ENCODE results near the gene RPN1. TPM values are rescaled to one million over a fixed set of nuclear protein-coding genes. Genes with fewer than 3 reads are reported as not detected.

Gene RPN1
- total and polyA plus RNA-seq, 4 experiments from 2014 or later = 121 to 320 (median 188) TPM

- Mint-ChIP-seq H3K36me3 (peaks cover 0 to 2% of the 10 kb centered on the region in 2 donors), H3K27me3 (peaks cover 3 to 22% of the 10 kb centered on the region in 2 donors), H3K4me3 (no peak overlapping the region), H3K9me3 (peaks cover 0 to 4% (median 0%) of the 10 kb centered on the region in 8 donors), H3K27ac (no peak overlapping the region), H3K4me1 (peaks cover 1 to 5% (median 4%) of the 10 kb centered on the region in 4 donors)
- no peaks in the 10 kb centered on the region for H3K27me3 ChIP-seq (ENCODE audit: insufficient read depth, low read length)
- no peaks in the 10 kb centered on the region for H3K4me1 ChIP-seq (ENCODE audit: insufficient read depth, low read length)
- no peak for DNase-seq
- H3K36me3 ChIP-seq (ENCODE audit: insufficient read depth, low read length) = no peaks in the 10 kb centered on the region
- CTCF ChIA-PET (ENCODE audit: partially characterized antibody) = interaction anchor here (0.7 to 1.8 kb wide), 5 partner anchors 20 to 160 kb away, joined by 3 to 6 read pairs (median 4); no protein-coding TSS in a partner anchor
- intact Hi-C loops (cut with micrococcal nuclease) = no loop called here
- H3K27ac ChIP-seq (ENCODE audit: low read depth, low read length) = no peak overlapping the region
- POLR2A ChIA-PET (ENCODE audit: partially characterized antibody) = no interaction called here
- H3K4me3 ChIP-seq (ENCODE audit: low read length in 2 of 2) = no peak overlapping the region
- no peaks in the 10 kb centered on the region for H3K9me3 ChIP-seq (ENCODE audit: control insufficient read depth in 1 of 2, low read length in 2 of 2)
Observed at GRCh38 chr3:128585189-128585588, 65.4 kb downstream of the RPN1 start.

- H3K4me1 Mint-ChIP-seq = peaks cover 1 to 5% (median 4%) of the 10 kb centered on the region in 4 donors
- peaks cover 3 to 20% of the 10 kb centered on the region in 2 donors for H3K27me3 Mint-ChIP-seq
- H3K27ac Mint-ChIP-seq = no peak overlapping the region
- H3K36me3 Mint-ChIP-seq = peaks cover 0 to 2% of the 10 kb centered on the region in 2 donors
- Histone ChIP-seq H3K4me3 (ENCODE audit: low read length in 2 of 2) (no peak overlapping the region), H3K4me1 (ENCODE audit: insufficient read depth, low read length) (no peaks in the 10 kb centered on the region), H3K9me3 (ENCODE audit: control insufficient read depth in 1 of 2, low read length in 2 of 2) (no peaks in the 10 kb centered on the region), H3K27ac (ENCODE audit: low read depth, low read length) (no peak overlapping the region), H3K36me3 (ENCODE audit: insufficient read depth, low read length) (no peaks in the 10 kb centered on the region), H3K27me3 (ENCODE audit: insufficient read depth, low read length) (no peaks in the 10 kb centered on the region)
- ChIA-PET POLR2A (ENCODE audit: partially characterized antibody) (no interaction called here), CTCF (ENCODE audit: partially characterized antibody) (interaction anchor here (1.7 to 1.8 kb wide), 2 partner anchors 157 to 159 kb away, joined by 6 read pairs; no protein-coding TSS in a partner anchor)
- intact Hi-C loops (cut with micrococcal nuclease) = no loop called here
- H3K9me3 Mint-ChIP-seq = peaks cover 0 to 4% (median 0%) of the 10 kb centered on the region in 8 donors
- no peak overlapping the region for H3K4me3 Mint-ChIP-seq
- no peak for DNase-seq
Observed at GRCh38 chr3:128584412-128585020, 66.1 kb downstream of the RPN1 start.

DNA sequence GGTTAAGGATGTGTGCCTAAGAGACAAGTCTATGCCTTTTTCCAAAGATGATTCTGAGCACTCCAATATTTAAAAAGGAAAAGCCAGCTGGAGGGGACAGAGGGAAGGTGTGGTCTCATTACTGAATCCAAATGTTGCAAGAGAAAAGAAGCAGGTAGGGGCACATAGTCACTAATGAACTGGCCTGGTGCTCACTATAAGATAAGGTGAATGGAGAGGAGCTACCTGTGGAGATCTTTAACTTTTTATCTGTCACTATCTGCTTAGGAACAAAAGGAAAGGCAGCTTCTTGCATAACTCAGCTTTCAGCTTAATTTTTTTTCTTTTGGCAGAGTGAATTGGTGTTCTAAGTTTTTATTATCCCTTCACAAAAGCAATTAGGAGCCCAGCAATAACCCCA, 69.1 kb downstream of the RPN1 start:
- H3K27me3 ChIP-seq (ENCODE audit: insufficient read depth, low read length) = no peaks in the 10 kb centered on the region
- Mint-ChIP-seq H3K4me1 (no peaks in the 10 kb centered on the region), H3K27ac (peak overlapping the region in 1 of 7 donors; percentile 14), H3K36me3 (no peaks in the 10 kb centered on the region), H3K27me3 (peaks cover 5 to 26% of the 10 kb centered on the region in 2 donors), H3K9me3 (peaks cover 0 to 4% (median 0%) of the 10 kb centered on the region in 8 donors), H3K4me3 (no peak overlapping the region)
- CTCF ChIA-PET (ENCODE audit: partially characterized antibody) = interaction anchor here (0.9 to 1.3 kb wide), 4 partner anchors 8 to 1007 kb away, joined by 3 to 4 read pairs (median 4); no protein-coding TSS in a partner anchor
- H3K9me3 ChIP-seq (ENCODE audit: control insufficient read depth in 1 of 2, low read length in 2 of 2) = no peaks in the 10 kb centered on the region
- H3K27ac ChIP-seq (ENCODE audit: low read depth, low read length) = no peak overlapping the region
- no peak overlapping the region for H3K4me3 ChIP-seq (ENCODE audit: low read length in 2 of 2)
- no peaks in the 10 kb centered on the region for H3K36me3 ChIP-seq (ENCODE audit: insufficient read depth, low read length)
- intact Hi-C loops (cut with micrococcal nuclease) = no loop called here
- POLR2A ChIA-PET (ENCODE audit: partially characterized antibody) = no interaction called here
- no peak for DNase-seq
- H3K4me1 ChIP-seq (ENCODE audit: insufficient read depth, low read length) = no peaks in the 10 kb centered on the region

- ChIA-PET CTCF (ENCODE audit: partially characterized antibody) (interaction anchor here (1.1 kb wide), 1 partner anchor 154 kb away, joined by 4 read pairs; no protein-coding TSS in a partner anchor), POLR2A (ENCODE audit: partially characterized antibody) (no interaction called here)
- Histone ChIP-seq H3K27me3 (ENCODE audit: insufficient read depth, low read length) (no peaks in the 10 kb centered on the region), H3K27ac (ENCODE audit: low read depth, low read length) (no peak overlapping the region), H3K9me3 (ENCODE audit: control insufficient read depth in 1 of 2, low read length in 2 of 2) (no peaks in the 10 kb centered on the region), H3K4me3 (ENCODE audit: low read length in 2 of 2) (no peak overlapping the region), H3K36me3 (ENCODE audit: insufficient read depth, low read length) (no peaks in the 10 kb centered on the region), H3K4me1 (ENCODE audit: insufficient read depth, low read length) (no peaks in the 10 kb centered on the region)
- H3K4me1 Mint-ChIP-seq = no peaks in the 10 kb centered on the region
- H3K4me3 Mint-ChIP-seq = no peak overlapping the region
- DNase-seq = no peak
- H3K27me3 Mint-ChIP-seq = peaks cover 5 to 32% of the 10 kb centered on the region in 2 donors
- no peak overlapping the region for H3K27ac Mint-ChIP-seq
- H3K9me3 Mint-ChIP-seq = peaks cover 0 to 4% (median 0%) of the 10 kb centered on the region in 8 donors
- no peaks in the 10 kb centered on the region for H3K36me3 Mint-ChIP-seq
- intact Hi-C loops (cut with micrococcal nuclease) = no loop called here
Observed at GRCh38 chr3:128579927-128580326, 70.7 kb downstream of the RPN1 start.

- no peaks in the 10 kb centered on the region for H3K36me3 Mint-ChIP-seq
- peaks cover 0 to 4% (median 0%) of the 10 kb centered on the region in 8 donors for H3K9me3 Mint-ChIP-seq
- H3K4me3 Mint-ChIP-seq = no peak overlapping the region
- POLR2A ChIA-PET (ENCODE audit: partially characterized antibody) = no interaction called here
- intact Hi-C loops (cut with micrococcal nuclease) = no loop called here
- peaks cover 6 to 26% of the 10 kb centered on the region in 2 donors for H3K27me3 Mint-ChIP-seq
- DNase-seq = no peak
- CTCF ChIA-PET (ENCODE audit: partially characterized antibody) = no interaction called here
- H3K27ac Mint-ChIP-seq = no peak overlapping the region
- Histone ChIP-seq H3K4me3 (ENCODE audit: low read length in 2 of 2) (no peak overlapping the region), H3K4me1 (ENCODE audit: insufficient read depth, low read length) (peaks cover 6% of the 10 kb centered on the region), H3K27me3 (ENCODE audit: insufficient read depth, low read length) (no peaks in the 10 kb centered on the region), H3K36me3 (ENCODE audit: insufficient read depth, low read length) (no peaks in the 10 kb centered on the region), H3K9me3 (ENCODE audit: control insufficient read depth in 1 of 2, low read length in 2 of 2) (no peaks in the 10 kb centered on the region), H3K27ac (ENCODE audit: low read depth, low read length) (no peak overlapping the region)
- peaks cover 3 to 6% (median 4%) of the 10 kb centered on the region in 4 donors for H3K4me1 Mint-ChIP-seq
Observed at GRCh38 chr3:128578346-128578745, 72.3 kb downstream of the RPN1 start.

- Mint-ChIP-seq H3K27ac (no peak overlapping the region), H3K27me3 (peaks cover 6 to 26% of the 10 kb centered on the region in 2 donors), H3K4me1 (peaks cover 6 to 12% (median 9%) of the 10 kb centered on the region in 4 donors), H3K9me3 (peaks cover 0 to 4% (median 0%) of the 10 kb centered on the region in 8 donors), H3K4me3 (no peak overlapping the region), H3K36me3 (no peaks in the 10 kb centered on the region)
- CTCF ChIA-PET (ENCODE audit: partially characterized antibody) = no interaction called here
- H3K4me1 ChIP-seq (ENCODE audit: insufficient read depth, low read length) = peaks cover 12% of the 10 kb centered on the region
- H3K9me3 ChIP-seq (ENCODE audit: control insufficient read depth in 1 of 2, low read length in 2 of 2) = no peaks in the 10 kb centered on the region
- POLR2A ChIA-PET (ENCODE audit: partially characterized antibody) = no interaction called here
- H3K4me3 ChIP-seq (ENCODE audit: low read length in 2 of 2) = no peak overlapping the region
- H3K27me3 ChIP-seq (ENCODE audit: insufficient read depth, low read length) = no peaks in the 10 kb centered on the region
- H3K27ac ChIP-seq (ENCODE audit: low read depth, low read length) = no peak overlapping the region
- intact Hi-C loops (cut with micrococcal nuclease) = no loop called here
- DNase-seq = no peak
- H3K36me3 ChIP-seq (ENCODE audit: insufficient read depth, low read length) = no peaks in the 10 kb centered on the region
Observed at GRCh38 chr3:128577711-128578110, 72.9 kb downstream of the RPN1 start.

GRCh38 chr3:128576290-128576689, 74.3 kb downstream of the RPN1 start:
- Histone ChIP-seq H3K9me3 (ENCODE audit: control insufficient read depth in 1 of 2, low read length in 2 of 2) (no peaks in the 10 kb centered on the region), H3K27me3 (ENCODE audit: insufficient read depth, low read length) (no peaks in the 10 kb centered on the region), H3K4me3 (ENCODE audit: low read length in 2 of 2) (no peak overlapping the region), H3K36me3 (ENCODE audit: insufficient read depth, low read length) (no peaks in the 10 kb centered on the region), H3K27ac (ENCODE audit: low read depth, low read length) (no peak overlapping the region), H3K4me1 (ENCODE audit: insufficient read depth, low read length) (peaks cover 18% of the 10 kb centered on the region)
- peaks cover 4 to 23% of the 10 kb centered on the region in 2 donors for H3K27me3 Mint-ChIP-seq
- DNase-seq = no peak
- peaks cover 0 to 4% (median 0%) of the 10 kb centered on the region in 8 donors for H3K9me3 Mint-ChIP-seq
- no peaks in the 10 kb centered on the region for H3K36me3 Mint-ChIP-seq
- ChIA-PET CTCF (ENCODE audit: partially characterized antibody) (no interaction called here), POLR2A (ENCODE audit: partially characterized antibody) (no interaction called here)
- H3K4me1 Mint-ChIP-seq = peaks cover 11 to 17% (median 14%) of the 10 kb centered on the region in 4 donors
- no peak overlapping the region for H3K4me3 Mint-ChIP-seq
- no peak overlapping the region for H3K27ac Mint-ChIP-seq
- intact Hi-C loops (cut with micrococcal nuclease) = no loop called here

Measured in CD4-positive, alpha-beta memory T cell (primary cell).